GM12878 (cell line): ENCODE results near the gene DIP2C. TPM values are rescaled to one million over a fixed set of nuclear protein-coding genes. Genes with fewer than 3 reads are reported as not detected.

Source experiments
- ATAC-seq: fragments of 200-7000 bp; cut with Tn5 transposase; 3 replicates; pipeline ENCODE4 v1.9.1; 2020; ENCODE audit warnings: mild to moderate bottlenecking, moderate library complexity
- BruUV-seq: library from RNA; stranded (reverse); fragments of 400-500 nt; replicated peaks from 2 replicates; lab custom pipeline; 2021; lab: Mats Ljungman, UMichigan
- CTCF ChIA-PET: fragments of 300-600 bp; sonication (Branson Sonifier 250); formaldehyde crosslinking; extraction: SDS; loops from one replicate; lab custom pipeline; 2021; ENCODE audit warnings: inconsistent platforms; lab: Yijun Ruan, JAX
- POLR2A ChIA-PET: fragments of 350-600 bp; formaldehyde crosslinking; extraction: SDS; loops from one replicate; lab custom pipeline; 2021; ENCODE audit warnings: inconsistent platforms; lab: Charles Lee
- RAD21 ChIA-PET: fragments of 300-600 bp; sonication (Branson Sonifier 250); formaldehyde crosslinking; loops from one replicate; lab custom pipeline; 2023; ENCODE audit warnings: antibody characterized with exemption; ENCODE audit not compliant: unreplicated experiment; lab: Charles Lee
- SMC1A ChIA-PET: fragments of 300-600 bp; sonication (Branson Sonifier 250); formaldehyde crosslinking; loops from one replicate; lab custom pipeline; 2023; ENCODE audit not compliant: unreplicated experiment, uncharacterized antibody; lab: Charles Lee
- DNase-seq: peaks from one replicate; pipeline ENCODE4 v3.0.0-alpha.2; 2011; ENCODE audit warnings: low read depth, low spot score
- FAIRE-seq: peaks from 3 replicates; lab custom pipeline; 2011; peaks lifted over from hg19 to GRCh38; lab: Jason Lieb, UNC
- H2AFZ ChIP-seq: 2 replicates; pipeline ENCODE4 v1.6.0; 2011; ENCODE audit warnings: low read depth, low read length, control low read depth; ENCODE audit not compliant: control insufficient read depth
- H3K27ac ChIP-seq: 2 replicates; pipeline ENCODE4 v1.5.1; 2011; ENCODE audit warnings: control low read depth; ENCODE audit not compliant: control insufficient read depth, insufficient read depth
- H3K27me3 ChIP-seq, 2 experiments: replicated peaks in 1 of 2; 2 replicates each; pipeline versions ENCODE4 v1.6.0 to v1.6.1; 2011; ENCODE audit warnings: low read length in 1 of 2; ENCODE audit not compliant: control insufficient read depth in 2 of 2, insufficient read depth in 2 of 2
- H3K36me3 ChIP-seq, 2 experiments: 2 replicates each; pipeline ENCODE4 v1.5.1; 2011; ENCODE audit warnings: low read length in 1 of 2; ENCODE audit not compliant: control insufficient read depth in 2 of 2, insufficient read depth in 2 of 2
- H3K4me1 ChIP-seq: 2 replicates; pipeline ENCODE4 v1.6.1; 2011; ENCODE audit warnings: mild to moderate bottlenecking, low read length, moderate library complexity, mixed read lengths; ENCODE audit not compliant: control insufficient read depth, insufficient read depth
- H3K4me2 ChIP-seq: 2 replicates; pipeline ENCODE4 v1.6.0; 2011; ENCODE audit warnings: control low read depth; ENCODE audit not compliant: control insufficient read depth, insufficient read depth
- H3K4me3 ChIP-seq: fragments of 200-600 bp; sonication (generic); 2 replicates; pipeline ENCODE4 v1.5.1; 2016
- H3K79me2 ChIP-seq: 2 replicates; pipeline ENCODE4 v1.6.0; 2011; ENCODE audit warnings: low read length; ENCODE audit not compliant: control insufficient read depth, insufficient read depth
- H3K9ac ChIP-seq: 2 replicates; pipeline ENCODE4 v1.8.0; 2011; ENCODE audit warnings: low read length, control low read depth, mixed read lengths; ENCODE audit not compliant: control insufficient read depth, insufficient read depth
- H3K9me3 ChIP-seq: replicated peaks from 3 replicates; pipeline ENCODE4 v1.5.1; 2011; ENCODE audit warnings: mild to moderate bottlenecking, low read length; ENCODE audit not compliant: control insufficient read depth, insufficient read depth
- H4K20me1 ChIP-seq: 2 replicates; pipeline ENCODE4 v1.6.0; 2011; ENCODE audit not compliant: control insufficient read depth, insufficient read depth
- CUX1 ChIP-seq: IDR thresholded peaks from 2 replicates; pipeline ENCODE4 v1.6.1; 2012; ENCODE audit warnings: improper control_type of control experiment, low read depth, low read length; ENCODE audit not compliant: insufficient replicate concordance
- EGR1 ChIP-seq, 2 experiments: IDR thresholded peaks; 1 replicate in 1 of 2; 2 replicates in 1 of 2; pipeline ENCODE4 v1.6.1; 2011 to 2012; ENCODE audit warnings: low read depth in 2 of 2, low read length in 2 of 2, borderline replicate concordance in 1 of 2, mild to moderate bottlenecking in 1 of 2, moderate library complexity in 1 of 2
- ESRRA ChIP-seq: IDR thresholded peaks from 2 replicates; pipeline ENCODE4 v1.6.1; 2012; ENCODE audit warnings: mild to moderate bottlenecking, low read length, improper control_type of control experiment
- FOXM1 ChIP-seq: IDR thresholded peaks from 2 replicates; pipeline ENCODE4 v1.6.1; 2012; ENCODE audit warnings: low read depth, mild to moderate bottlenecking, inconsistent platforms, low read length, moderate library complexity
- IRF4 ChIP-seq: IDR thresholded peaks from 2 replicates; pipeline ENCODE4 v1.6.1; 2011; ENCODE audit warnings: low read depth, low read length
- KDM1A ChIP-seq: fragments of 200-600 bp; sonication (generic); IDR thresholded peaks from 2 replicates; pipeline ENCODE4 v1.6.1; 2016; ENCODE audit warnings: borderline replicate concordance
- RCOR1 ChIP-seq: conservative IDR thresholded peaks from 2 replicates; pipeline ENCODE4 v1.6.1; 2012; ENCODE audit warnings: low read depth, low read length, improper control_type of control experiment
- SIN3A ChIP-seq: IDR thresholded peaks from 2 replicates; pipeline ENCODE4 v1.6.1; 2012; ENCODE audit warnings: low read depth, low read length, improper control_type of control experiment
- SPI1 ChIP-seq: IDR thresholded peaks from 2 replicates; pipeline ENCODE4 v1.6.1; 2011; ENCODE audit warnings: low read depth, mild to moderate bottlenecking, low read length, moderate library complexity, borderline replicate concordance; ENCODE audit not compliant: insufficient read depth
- SRF ChIP-seq, 2 experiments: IDR thresholded peaks; 2 replicates each; pipeline ENCODE4 v1.6.1; 2011; ENCODE audit warnings: low read depth in 2 of 2, low read length in 2 of 2, mild to moderate bottlenecking in 1 of 2, moderate library complexity in 1 of 2
- TBL1XR1 ChIP-seq: IDR thresholded peaks from 2 replicates; pipeline ENCODE4 v1.6.1; 2012; ENCODE audit warnings: low read depth, low read length, improper control_type of control experiment
- ZBTB4 ChIP-seq: fragments of 450-650 bp; formaldehyde crosslinking; IDR thresholded peaks from 2 replicates; pipeline ENCODE4 v1.4.0; 2022; ENCODE audit warnings: mild to moderate bottlenecking, moderate library complexity
- ZNF207 ChIP-seq: fragments of 450-650 bp; IDR thresholded peaks from 2 replicates; pipeline ENCODE4 v1.6.1; 2014; ENCODE audit warnings: antibody characterized with exemption, mild to moderate bottlenecking, borderline replicate concordance
- WGBS: methylation state at CpG from one replicate; pipeline ENCODE4 v1.1.6; 2016; ENCODE audit warnings: low lambda C conversion rate; ENCODE audit not compliant: insufficient replicate concordance, insufficient coverage; ENCODE audit errors: missing lambda C conversion rate; 5-methylcytosine and 5-hydroxymethylcytosine counted together
- in situ Hi-C: fragments of 300-500 bp; cut with MboI; formaldehyde crosslinking; loops from 9 replicates; pipeline ENCODE4 v1.14.3; 2018; ENCODE audit warnings: mixed read lengths
- intact Hi-C: fragments of 100-400 bp; cut with micrococcal nuclease; formaldehyde crosslinking; loops from one replicate; pipeline ENCODE4 v1.14.2; 2022; ENCODE audit not compliant: unreplicated experiment
- polyA plus RNA-seq, 11 experiments: library from polyadenylated mRNA; depleted of rRNA in 4 of 11; unstranded in 6 of 11; stranded (reverse) in 5 of 11; fragments of >200 nt; fragmentation: Nextera tagmentation in 4 of 11; fragmentation: Illumina TruSeq in 1 of 11; extraction: Ambion mirVana in 4 of 11; extraction: Trizol in 1 of 11; gene quantifications; 1 replicate in 1 of 11; 2 replicates in 10 of 11; pipeline versions ENCODE4 v1.2.1 to v1.2.3, GENCODE V29; 2011 to 2016; ENCODE audit warnings: inconsistent platforms in 2 of 11, missing spikeins in 2 of 11, low read depth in 1 of 11
- total RNA-seq, 4 experiments: library from RNA; depleted of rRNA in 3 of 4; stranded (reverse); fragments of >200 nt in 3 of 4; fragmentation: Illumina TruSeq in 1 of 4; extraction: Trizol in 1 of 4; gene quantifications; 2 replicates each; pipeline versions ENCODE4 v1.2.1 to v1.2.3, GENCODE V29; 2013 to 2021

DIP2C gene
- total and polyA plus RNA-seq, 10 of the 15 experiments (the other 5 are each of a cell fraction or from before 2014, with no cell fraction given): 0.01 to 0.10 (median 0.06) TPM

- no TSS peak for BruUV-seq
- H3K9me3 ChIP-seq: no peaks in the 10 kb centered on the region
- H3K27me3 ChIP-seq: no peaks in the 10 kb centered on the region
- no peaks in the 10 kb centered on the region for H3K36me3 ChIP-seq
- no peaks in the 10 kb centered on the region for H4K20me1 ChIP-seq
- no peak overlapping the region for H2AFZ ChIP-seq
- ChIA-PET POLR2A (no interaction called here), SMC1A (no interaction called here), RAD21 (no interaction called here), CTCF (no interaction called here)
- H3K4me1 ChIP-seq: no peaks in the 10 kb centered on the region
- H3K27ac ChIP-seq: no peak overlapping the region
- DNase-seq (no peak), FAIRE-seq (no peak), ATAC-seq (no peak)
- H3K79me2 ChIP-seq: no peaks in the 10 kb centered on the region
- no peak for TF ChIP-seq FOXM1
- no peak for TF ChIP-seq CUX1
- TF ChIP-seq KDM1A: no peak
- TF ChIP-seq SPI1: no peak
- no peak for TF ChIP-seq IRF4
- TF ChIP-seq SIN3A: no peak
- TF ChIP-seq ZNF207: no peak
- TF ChIP-seq TBL1XR1: no peak
- no peak for TF ChIP-seq SRF (IDR thresholded peaks at IDR 0.05; ENCODE audit: low read depth in 2 of 2, low read length in 2 of 2)
- no peak for TF ChIP-seq ZBTB4 (CRISPR knock-in tag)
- TF ChIP-seq EGR1 (IDR thresholded peaks at IDR 0.05; ENCODE audit: borderline replicate concordance in 1 of 2, low read depth in 2 of 2, low read length in 2 of 2): no peak
- TF ChIP-seq ESRRA: no peak
- no peak for TF ChIP-seq RCOR1
- in situ Hi-C loops (no loop called here), intact Hi-C loops (no loop called here)
- H3K9ac ChIP-seq: no peak overlapping the region
- no peak overlapping the region for H3K4me3 ChIP-seq
- H3K4me2 ChIP-seq: no peak overlapping the region
- 58% methylated on average over 10 of the region's 10 CpGs for WGBS
Measured at GRCh38 chr10:650441-650851, 39.0 kb downstream of the DIP2C start.
